Stimulated activated CD8-positive, alpha-beta memory T cell treated with anti-CD3 and anti-CD28 coated beads, Interleukin-7, amount 100 ng/mL, for 1 hour (primary cell): ENCODE measurements around the gene CCDC187.
A peak's percentile ranks its signal among the peaks of the same experiment; 100 is the strongest.
"Not testable (repeated sequence)": the region's sequence is repeated elsewhere in the genome, so short reads cannot be mapped to it uniquely, and the experiment has no call there.

Experiments used
- DNase-seq, 2 donors: peaks; one replicate each; pipeline ENCODE4 v3.0.0-alpha.2; 2020; ENCODE audit warnings: low read depth in 2 of 2

CCDC187 gene

GRCh38 chr9:136303825-136304416 is at the start of gene CCDC187:
Gene CCDC187 (minus strand): TSS chr9:136304094. CDS start chr9:136303830, 264 bp downstream.
- DNase-seq, result no peak

GRCh38 chr9:136353088-136353487 is 49.2 kb upstream of the CCDC187 start:
- no peak for DNase-seq

GRCh38 chr9:136352682-136353081 is 48.8 kb upstream of the CCDC187 start:
- no peak for DNase-seq

- DNase-seq, result not testable (repeated sequence)
These were observed 48.0 kb upstream of the CCDC187 start for GRCh38 chr9:136351868-136352267.

- no peak for DNase-seq
These were observed 47.4 kb upstream of the CCDC187 start for GRCh38 chr9:136351252-136351800.

GRCh38 chr9:136349546-136349945 is 45.7 kb upstream of the CCDC187 start:
- no peak for DNase-seq

- DNase-seq, result no peak
These were observed 44.8 kb upstream of the CCDC187 start for GRCh38 chr9:136348691-136349090.

- no peak for DNase-seq
These were observed 43.8 kb upstream of the CCDC187 start for GRCh38 chr9:136347472-136348256.

- DNase-seq, result no peak
These were observed 43.1 kb upstream of the CCDC187 start for GRCh38 chr9:136346927-136347465.

- no peak for DNase-seq
These were observed 42.2 kb upstream of the CCDC187 start for GRCh38 chr9:136346157-136346481.

- no peak for DNase-seq
These were observed 41.6 kb upstream of the CCDC187 start for GRCh38 chr9:136345281-136346156.

GRCh38 chr9:136344544-136345280 is 40.8 kb upstream of the CCDC187 start:
- no peak for DNase-seq

- no peak for DNase-seq
These were observed 40.0 kb upstream of the CCDC187 start for GRCh38 chr9:136343884-136344269.

GRCh38 chr9:136343121-136343883 is 39.4 kb upstream of the CCDC187 start:
- no peak for DNase-seq

GRCh38 chr9:136342181-136343120 is 38.6 kb upstream of the CCDC187 start:
- peak; percentile 16 to 35 for DNase-seq

GRCh38 chr9:136341769-136342168 is 37.9 kb upstream of the CCDC187 start:
- no peak for DNase-seq

GRCh38 chr9:136341042-136341655 is 37.3 kb upstream of the CCDC187 start:
- no peak for DNase-seq

- no peak for DNase-seq
These were observed 36.6 kb upstream of the CCDC187 start for GRCh38 chr9:136340356-136341041.
